ENCODE measurements around the gene CRTC1. TPM values are rescaled to one million over a fixed set of nuclear protein-coding genes. Genes with fewer than 3 reads are reported as not detected.

CRTC1 gene
- total and polyA plus RNA-seq, 10 donors = 3.1 to 15.7 (median 8.2) TPM

DNA sequence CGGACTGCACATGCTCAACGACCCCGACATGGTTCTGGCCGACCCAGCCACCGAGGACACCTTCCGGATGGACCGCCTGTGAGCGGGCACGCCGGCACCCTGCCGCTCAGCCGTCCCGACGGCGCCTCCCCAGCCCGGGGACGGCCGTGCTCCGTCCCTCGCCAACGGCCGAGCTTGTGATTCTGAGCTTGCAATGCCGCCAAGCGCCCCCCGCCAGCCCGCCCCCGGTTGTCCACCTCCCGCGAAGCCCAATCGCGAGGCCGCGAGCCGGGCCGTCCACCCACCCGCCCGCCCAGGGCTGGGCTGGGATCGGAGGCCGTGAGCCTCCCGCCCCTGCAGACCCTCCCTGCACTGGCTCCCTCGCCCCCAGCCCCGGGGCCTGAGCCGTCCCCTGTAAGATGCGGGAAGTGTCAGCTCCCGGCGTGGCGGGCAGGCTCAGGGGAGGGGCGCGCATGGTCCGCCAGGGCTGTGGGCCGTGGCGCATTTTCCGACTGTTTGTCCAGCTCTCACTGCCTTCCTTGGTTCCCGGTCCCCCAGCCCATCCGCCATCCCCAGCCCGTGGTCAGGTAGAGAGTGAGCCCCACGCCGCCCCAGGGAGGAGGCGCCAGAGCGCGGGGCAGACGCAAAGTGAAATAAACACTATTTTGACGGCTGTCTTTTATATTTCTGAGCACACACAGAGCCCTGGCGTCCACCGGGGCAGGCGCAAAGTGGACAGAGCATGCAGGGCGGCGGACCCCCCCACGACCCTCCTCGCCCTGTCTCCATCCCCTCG lies 94.0 kb downstream of the CRTC1 start:
- Histone ChIP-seq H3K27me3 (replicated peaks in 1 of 7) (peaks cover 0 to 52% (median 0%) of the 10 kb centered on the region in 7 donors), H3K4me3 (no peak overlapping the region), H3K4me1 (peaks cover 0 to 11% (median 0%) of the 10 kb centered on the region in 6 donors), H3K36me3 (peaks cover 0 to 20% (median 0%) of the 10 kb centered on the region in 6 donors), H3K27ac (no peak overlapping the region), H3K9me3 (no peaks in the 10 kb centered on the region)
- 59 to 85% (median 74%) methylated on average over 36 to 71 of the region's 71 CpGs for WGBS, 5 donors
- TF ChIP-seq POLR2AphosphoS5 (IDR thresholded peaks at IDR 0.05) = peak in 1 of 3 donors; percentile 35
- TF ChIP-seq, protein P1, sequence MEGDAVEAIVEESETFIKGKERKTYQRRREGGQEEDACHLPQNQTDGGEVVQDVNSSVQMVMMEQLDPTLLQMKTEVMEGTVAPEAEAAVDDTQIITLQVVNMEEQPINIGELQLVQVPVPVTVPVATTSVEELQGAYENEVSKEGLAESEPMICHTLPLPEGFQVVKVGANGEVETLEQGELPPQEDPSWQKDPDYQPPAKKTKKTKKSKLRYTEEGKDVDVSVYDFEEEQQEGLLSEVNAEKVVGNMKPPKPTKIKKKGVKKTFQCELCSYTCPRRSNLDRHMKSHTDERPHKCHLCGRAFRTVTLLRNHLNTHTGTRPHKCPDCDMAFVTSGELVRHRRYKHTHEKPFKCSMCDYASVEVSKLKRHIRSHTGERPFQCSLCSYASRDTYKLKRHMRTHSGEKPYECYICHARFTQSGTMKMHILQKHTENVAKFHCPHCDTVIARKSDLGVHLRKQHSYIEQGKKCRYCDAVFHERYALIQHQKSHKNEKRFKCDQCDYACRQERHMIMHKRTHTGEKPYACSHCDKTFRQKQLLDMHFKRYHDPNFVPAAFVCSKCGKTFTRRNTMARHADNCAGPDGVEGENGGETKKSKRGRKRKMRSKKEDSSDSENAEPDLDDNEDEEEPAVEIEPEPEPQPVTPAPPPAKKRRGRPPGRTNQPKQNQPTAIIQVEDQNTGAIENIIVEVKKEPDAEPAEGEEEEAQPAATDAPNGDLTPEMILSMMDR (IDR thresholded peaks at IDR 0.05 in 8 of 11, conservative IDR thresholded peaks at IDR 0.05 in 3 of 11) = no peak
- no peak for DNase-seq
- intact Hi-C loops (cut with DNase I; ENCODE audit: low total_unique reads) = no loop called here

DNA sequence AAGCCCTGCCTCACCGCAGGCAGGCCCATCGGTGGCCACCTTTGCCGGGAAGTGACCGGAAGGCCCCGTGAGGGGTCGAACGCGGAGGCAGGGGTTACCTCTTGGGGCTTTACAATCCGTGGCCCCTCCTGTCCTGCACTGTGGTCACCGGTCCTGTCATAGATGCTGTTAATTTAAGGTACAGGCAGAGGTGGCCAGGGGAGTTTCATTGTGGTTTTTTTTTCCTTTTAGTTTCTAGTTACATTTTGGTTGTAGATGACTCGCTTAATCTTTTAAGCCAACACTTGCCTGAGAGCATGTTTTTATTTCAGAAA lies 94.6 kb downstream of the CRTC1 start:
- H3K27me3 ChIP-seq (replicated peaks in 1 of 7) = peaks cover 0 to 58% (median 0%) of the 10 kb centered on the region in 7 donors
- no peak overlapping the region for H3K27ac ChIP-seq
- TF ChIP-seq POLR2A (IDR thresholded peaks at IDR 0.05) (no peak), POLR2AphosphoS5 (IDR thresholded peaks at IDR 0.05) (no peak)
- TF ChIP-seq, protein P1 (IDR thresholded peaks at IDR 0.05 in 8 of 11, conservative IDR thresholded peaks at IDR 0.05 in 3 of 11) = no peak
- intact Hi-C loops (cut with DNase I; ENCODE audit: low total_unique reads) = no loop called here
- DNase-seq = no peak
- H3K4me1 ChIP-seq = peaks cover 0 to 11% (median 0%) of the 10 kb centered on the region in 6 donors
- H3K36me3 ChIP-seq = peaks cover 0 to 20% (median 0%) of the 10 kb centered on the region in 6 donors
- WGBS, 5 donors = 58 to 81% (median 62%) methylated on average over 11 of the region's 11 CpGs
- H3K4me3 ChIP-seq = no peak overlapping the region
- H3K9me3 ChIP-seq = no peaks in the 10 kb centered on the region

DNA sequence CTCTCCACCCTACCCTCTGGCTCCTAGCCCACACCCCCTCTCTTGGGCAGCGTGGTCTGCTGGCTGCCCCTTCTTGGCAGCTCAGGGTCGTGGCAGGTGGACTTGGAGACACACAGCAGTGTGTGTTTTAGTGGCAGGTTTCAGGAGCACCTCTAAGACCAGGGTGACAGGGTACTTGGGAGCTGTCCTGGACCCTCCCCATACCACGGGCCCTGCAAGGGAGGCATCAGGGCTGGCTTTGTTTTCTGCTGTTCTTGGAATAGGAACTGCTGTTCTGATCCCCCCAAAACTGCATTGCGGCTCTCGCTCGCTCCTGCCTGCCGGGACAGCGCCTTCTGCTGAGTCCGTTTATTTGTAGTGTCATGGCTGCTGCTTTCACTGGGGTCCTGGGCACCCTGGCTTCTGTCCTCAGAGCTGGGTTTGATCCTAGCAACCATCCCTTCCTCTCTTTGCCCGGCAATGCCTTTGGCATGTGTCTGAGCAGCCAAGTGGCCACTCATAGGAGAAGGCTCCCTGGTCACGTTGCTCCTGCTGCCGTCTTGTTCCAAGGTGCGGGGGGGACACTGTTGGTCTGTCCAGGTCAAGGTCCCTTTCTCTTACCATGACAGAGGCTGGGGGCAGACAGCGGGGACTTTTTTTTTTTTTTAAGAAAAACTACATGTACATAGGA lies 95.5 kb downstream of the CRTC1 start:
- no peak for DNase-seq
- TF ChIP-seq POLR2A (IDR thresholded peaks at IDR 0.05) = no peak
- TF ChIP-seq POLR2AphosphoS5 (IDR thresholded peaks at IDR 0.05) = no peak
- TF ChIP-seq, protein P1 (IDR thresholded peaks at IDR 0.05 in 8 of 11, conservative IDR thresholded peaks at IDR 0.05 in 3 of 11) = no peak
- no peaks in the 10 kb centered on the region for H3K9me3 ChIP-seq
- H3K4me3 ChIP-seq = no peak overlapping the region
- 80 to 90% (median 85%) methylated on average over 11 to 14 of the region's 14 CpGs for WGBS, 5 donors
- H3K27me3 ChIP-seq (replicated peaks in 1 of 7) = peaks cover 0 to 60% (median under 1%) of the 10 kb centered on the region in 7 donors
- intact Hi-C loops (cut with DNase I; ENCODE audit: low total_unique reads) = no loop called here
- H3K4me1 ChIP-seq = peaks cover 0 to 11% (median 0%) of the 10 kb centered on the region in 6 donors
- no peak overlapping the region for H3K27ac ChIP-seq
- H3K36me3 ChIP-seq = peaks cover 0 to 20% (median 0%) of the 10 kb centered on the region in 6 donors

DNA sequence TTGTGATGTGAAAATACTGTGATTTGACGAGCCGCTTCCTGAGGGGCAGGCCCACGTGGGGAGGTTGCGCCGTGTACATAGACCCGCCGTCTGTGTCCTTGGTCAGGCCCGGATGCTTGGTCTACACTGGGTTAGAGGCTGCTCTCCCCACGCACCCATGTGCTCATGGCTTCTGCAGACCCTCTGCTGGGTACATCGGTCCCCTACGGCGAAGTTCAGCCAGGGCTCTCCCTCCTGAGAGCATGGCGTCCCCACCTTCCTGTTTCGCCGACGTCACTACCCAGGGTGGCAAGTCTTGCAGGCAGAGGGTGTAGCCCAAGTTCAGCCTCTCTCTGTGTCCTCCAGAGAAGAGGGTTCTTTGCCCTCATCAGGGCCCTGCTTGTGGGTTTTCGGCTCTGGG lies 96.6 kb downstream of the CRTC1 start:
- DNase-seq = no peak
- Histone ChIP-seq H3K4me3 (no peak overlapping the region), H3K27ac (no peak overlapping the region), H3K36me3 (peaks cover 0 to 17% (median 0%) of the 10 kb centered on the region in 6 donors), H3K9me3 (no peaks in the 10 kb centered on the region), H3K4me1 (peaks cover 0 to 16% (median 1%) of the 10 kb centered on the region in 6 donors), H3K27me3 (replicated peaks in 1 of 7) (peaks cover 0 to 71% (median 10%) of the 10 kb centered on the region in 7 donors)
- TF ChIP-seq POLR2AphosphoS5 (IDR thresholded peaks at IDR 0.05) (peak in 1 of 3 donors; percentile 32), POLR2A (IDR thresholded peaks at IDR 0.05) (no peak)
- intact Hi-C loops (cut with DNase I; ENCODE audit: low total_unique reads) = no loop called here
- 80 to 88% (median 84%) methylated on average over 15 to 17 of the region's 17 CpGs for WGBS, 5 donors
